GM19238 (cell line): ENCODE measurements around the gene PTCH1.

Experiments used
- DNase-seq: peaks from one replicate; pipeline ENCODE4 v3.0.0; 2011; ENCODE audit warnings: low spot score; ENCODE audit not compliant: insufficient read length

The PTCH1 gene

DNA sequence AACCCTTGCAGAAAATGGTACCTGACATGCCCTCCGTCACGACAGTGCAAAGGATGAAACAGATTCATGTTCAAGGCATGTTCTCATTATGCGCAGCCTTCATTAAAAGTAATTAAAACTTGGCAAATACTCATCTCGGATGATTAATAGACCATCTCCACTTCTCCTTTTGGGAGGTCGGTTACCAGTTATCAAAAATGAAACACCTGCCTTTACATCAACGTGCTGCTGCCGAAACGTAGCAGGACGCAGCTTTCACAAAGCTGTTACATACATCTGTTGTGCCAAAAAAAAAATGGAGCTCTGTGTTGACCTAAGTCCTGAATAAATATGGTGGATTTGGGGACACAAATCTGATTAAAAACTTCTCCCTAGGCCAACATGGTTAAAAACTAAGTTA lies 75.7 kb downstream of the PTCH1 start:
- DNase-seq: no peak

DNA sequence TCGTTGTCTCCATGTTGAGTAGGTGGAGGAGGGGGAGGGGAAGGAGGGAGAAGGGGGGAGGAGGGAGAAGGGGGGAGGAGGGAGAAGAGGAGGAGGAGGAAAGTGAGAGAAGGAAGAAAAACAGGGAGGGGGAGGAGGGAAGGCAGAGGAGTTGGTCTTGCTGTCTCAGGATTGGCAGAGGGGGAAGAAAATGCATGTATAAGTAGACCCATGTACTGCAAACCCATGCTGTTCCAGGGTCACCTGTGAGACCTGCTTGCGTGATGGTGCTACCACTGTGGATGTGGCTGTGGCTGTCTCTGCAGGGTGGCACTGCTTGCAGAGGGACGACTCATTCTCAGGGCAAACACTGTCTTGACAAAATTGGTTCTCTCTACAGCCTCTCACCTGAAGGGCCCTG lies 76.3 kb downstream of the PTCH1 start:
- DNase-seq: no peak

DNA sequence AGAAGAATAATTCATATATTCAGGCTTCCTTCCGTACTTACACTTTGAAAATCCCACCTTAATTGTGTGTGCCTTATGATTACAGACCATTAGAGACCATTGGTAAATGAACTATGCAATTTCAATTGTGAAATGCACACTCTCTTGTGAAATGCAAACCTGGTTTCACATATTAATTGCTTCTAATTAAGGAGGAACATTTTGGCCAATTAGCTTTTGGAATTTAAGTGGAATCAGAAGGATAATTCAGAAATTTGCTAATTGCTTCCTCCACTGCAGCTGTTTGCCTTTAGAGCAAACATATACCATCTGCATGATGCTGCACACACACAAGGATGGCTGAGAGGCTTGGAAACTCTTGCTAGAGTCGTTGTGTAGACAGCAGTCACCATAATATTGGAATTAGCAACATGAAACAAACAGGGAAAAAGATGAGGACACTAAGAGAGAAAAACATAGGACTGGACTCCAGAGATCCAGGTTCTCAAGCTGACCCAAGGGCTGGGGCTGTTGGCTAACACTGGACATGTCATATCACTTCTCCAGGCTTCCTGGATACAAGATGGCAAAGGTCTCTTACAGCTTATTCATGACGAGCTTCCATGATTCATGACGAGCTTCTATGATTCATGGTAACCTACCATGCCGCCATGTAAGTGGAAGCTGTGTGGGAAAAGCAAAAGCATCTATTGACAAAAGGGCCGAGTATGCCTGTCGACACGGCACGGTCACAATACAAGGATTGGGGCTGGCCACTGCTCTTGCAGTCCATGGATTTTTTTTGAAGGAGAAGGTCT lies 78.0 kb downstream of the PTCH1 start:
- no peak for DNase-seq

DNA sequence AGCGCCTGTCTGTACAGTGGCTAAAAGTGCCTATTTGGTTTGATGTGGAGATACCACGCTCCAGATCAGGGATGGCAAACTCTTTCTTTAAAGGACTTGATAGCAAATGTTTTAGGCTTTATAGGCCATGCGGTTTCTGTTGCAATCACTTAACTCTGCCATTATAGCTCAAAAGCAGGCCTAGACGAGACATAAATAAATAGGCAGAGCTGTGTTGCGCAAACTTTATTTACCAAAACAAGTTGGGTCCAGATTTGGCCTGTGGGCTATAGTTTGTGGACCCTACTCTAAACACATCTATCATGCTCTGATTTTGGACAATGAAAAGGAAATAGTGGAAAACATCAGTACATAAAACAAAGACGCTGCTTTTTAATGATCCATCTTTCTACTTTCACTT lies 79.2 kb downstream of the PTCH1 start:
- DNase-seq: no peak

DNA sequence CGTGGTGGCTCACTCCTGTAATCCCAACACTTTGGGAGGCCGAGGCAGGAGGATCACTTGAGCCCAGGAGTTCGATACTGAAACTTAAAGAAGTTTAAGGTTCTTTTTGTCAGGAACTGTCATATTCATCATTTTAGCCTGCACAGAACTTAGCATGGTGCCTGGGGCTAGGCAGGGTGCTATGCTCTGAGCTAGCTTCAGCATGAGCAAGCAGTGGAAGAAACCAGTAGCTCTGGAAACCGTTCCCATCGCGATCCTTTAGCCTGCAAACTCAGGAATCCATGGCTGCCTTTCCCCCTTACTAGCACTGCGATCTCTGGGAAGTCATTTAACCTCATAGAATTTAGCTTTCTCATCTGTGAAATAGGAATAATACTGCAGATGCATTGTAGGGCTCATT lies 80.4 kb downstream of the PTCH1 start:
- DNase-seq: no peak

DNA sequence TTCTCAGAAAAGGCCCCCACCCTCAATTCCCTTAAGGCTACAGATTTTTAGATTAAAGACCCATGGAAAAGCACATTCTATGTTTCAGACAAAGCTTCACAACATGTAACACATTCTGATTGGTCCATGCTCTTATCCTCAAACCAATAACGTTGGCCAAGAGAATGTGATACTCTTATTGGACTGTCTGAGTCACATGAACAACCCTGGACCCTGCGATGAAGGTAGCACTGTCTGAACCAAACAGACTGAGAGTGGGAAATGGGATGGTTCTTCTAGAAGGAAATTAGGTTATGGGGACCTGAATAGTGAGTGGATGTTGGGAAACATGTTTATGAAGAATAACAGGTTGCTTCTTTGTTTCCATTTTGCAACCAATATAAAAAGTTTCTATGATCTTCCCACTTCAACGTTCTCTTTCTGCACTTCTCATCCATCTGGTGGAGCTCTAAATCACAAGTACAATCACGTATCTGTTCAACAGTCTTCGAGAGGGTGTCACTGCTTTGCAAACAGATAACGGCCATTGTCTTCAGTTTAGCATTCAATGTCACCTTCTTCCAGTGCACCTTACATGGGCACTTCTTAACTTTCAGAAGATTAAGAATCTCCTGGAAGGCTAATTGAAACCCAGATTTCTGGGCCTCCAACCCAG lies 81.6 kb downstream of the PTCH1 start:
- DNase-seq: no peak

DNA sequence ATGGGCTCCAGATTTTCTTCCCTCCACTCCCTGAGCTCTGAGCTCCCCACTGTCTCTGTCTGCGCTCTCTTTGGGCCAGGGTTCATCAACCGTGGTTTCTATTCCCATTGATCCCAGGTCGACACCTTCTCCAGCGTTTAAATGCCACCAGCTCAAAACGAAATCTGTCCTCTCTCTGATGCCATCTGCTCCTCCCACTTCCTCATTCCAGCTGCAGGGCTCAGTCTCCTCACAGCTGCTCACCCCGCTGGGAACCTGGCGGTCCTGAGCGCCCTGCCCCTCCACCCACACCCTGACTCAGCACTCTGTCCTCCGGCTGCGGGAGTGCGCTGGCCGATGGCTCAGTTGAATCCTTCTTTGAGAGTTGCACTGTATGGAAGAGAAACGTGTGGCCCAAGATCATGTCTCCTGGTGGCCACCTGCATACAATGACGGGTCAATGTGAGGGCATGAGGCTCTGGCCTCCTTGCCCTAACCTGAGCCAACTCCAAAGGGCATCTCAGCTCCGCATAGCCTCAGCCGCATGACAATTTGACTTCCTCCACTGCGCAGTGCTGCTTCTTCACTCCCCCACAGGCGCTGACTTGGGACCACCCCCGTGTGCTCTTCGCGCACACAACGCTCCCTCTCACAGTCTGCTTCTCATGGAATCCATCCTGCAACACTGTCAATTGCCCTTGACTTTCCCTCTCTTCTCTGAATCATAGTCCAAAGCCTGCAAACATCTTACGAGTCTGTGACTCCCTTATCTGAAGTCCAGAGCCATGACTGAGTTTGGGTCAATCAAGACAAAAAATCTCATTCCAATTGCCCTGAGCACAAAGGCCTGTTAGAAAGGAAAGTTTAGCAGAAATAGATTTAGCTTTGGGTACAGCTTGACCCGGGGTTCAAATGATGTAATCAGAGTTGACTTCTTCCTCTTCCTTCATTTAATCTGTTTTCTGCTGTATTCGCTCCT lies 82.4 kb downstream of the PTCH1 start:
- DNase-seq: no peak

DNA sequence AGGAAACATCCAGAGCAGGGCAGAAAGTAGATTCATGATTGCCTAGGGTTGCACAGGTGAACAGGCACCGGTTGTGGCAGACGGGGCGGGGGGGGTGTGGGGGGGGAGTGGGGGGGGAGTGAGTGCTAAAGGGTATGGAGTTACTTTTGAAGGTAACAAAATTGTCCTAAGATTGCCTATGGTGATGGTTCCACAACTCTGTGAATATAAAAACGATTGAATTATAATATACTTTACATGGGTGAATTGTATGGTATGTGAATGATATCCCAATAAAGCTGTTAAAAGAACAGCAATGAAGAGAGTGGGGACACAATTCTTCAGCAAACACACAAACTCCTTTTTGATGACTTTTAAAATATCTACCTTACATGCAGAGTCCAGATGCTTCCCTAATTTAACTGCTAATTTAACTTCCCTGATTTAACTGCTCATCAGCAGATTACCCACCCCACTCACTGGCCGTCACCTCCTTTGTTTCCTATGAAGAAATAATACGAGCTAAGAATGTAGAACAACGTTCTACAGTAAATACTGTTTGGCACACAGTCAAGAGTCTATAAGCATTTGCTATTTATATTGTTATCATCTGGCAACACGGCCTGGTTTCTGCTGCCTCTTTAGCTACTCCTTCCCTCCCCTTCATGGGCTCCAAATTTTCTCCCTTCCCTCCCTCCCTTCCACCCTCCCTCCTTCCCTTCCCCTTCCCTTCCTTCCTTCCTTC lies 83.5 kb downstream of the PTCH1 start:
- DNase-seq: no peak

DNA sequence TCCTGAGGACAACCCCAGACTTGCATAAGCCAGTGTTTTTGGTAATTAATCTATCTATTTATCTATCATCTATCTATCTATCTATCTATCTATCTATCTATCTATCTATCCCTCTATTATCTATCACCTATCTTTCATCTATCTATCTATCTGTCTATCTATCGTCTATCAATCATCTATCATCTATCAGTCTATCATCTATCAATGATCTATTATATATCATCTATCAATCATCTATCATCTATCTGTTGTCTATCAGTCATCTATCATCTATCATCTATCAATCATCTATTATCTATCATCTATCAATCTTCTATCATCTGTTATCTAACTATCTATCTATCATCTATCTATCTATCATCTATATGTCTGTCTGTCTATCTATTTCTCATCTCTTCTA lies 85.5 kb downstream of the PTCH1 start:
- DNase-seq: no peak

DNA sequence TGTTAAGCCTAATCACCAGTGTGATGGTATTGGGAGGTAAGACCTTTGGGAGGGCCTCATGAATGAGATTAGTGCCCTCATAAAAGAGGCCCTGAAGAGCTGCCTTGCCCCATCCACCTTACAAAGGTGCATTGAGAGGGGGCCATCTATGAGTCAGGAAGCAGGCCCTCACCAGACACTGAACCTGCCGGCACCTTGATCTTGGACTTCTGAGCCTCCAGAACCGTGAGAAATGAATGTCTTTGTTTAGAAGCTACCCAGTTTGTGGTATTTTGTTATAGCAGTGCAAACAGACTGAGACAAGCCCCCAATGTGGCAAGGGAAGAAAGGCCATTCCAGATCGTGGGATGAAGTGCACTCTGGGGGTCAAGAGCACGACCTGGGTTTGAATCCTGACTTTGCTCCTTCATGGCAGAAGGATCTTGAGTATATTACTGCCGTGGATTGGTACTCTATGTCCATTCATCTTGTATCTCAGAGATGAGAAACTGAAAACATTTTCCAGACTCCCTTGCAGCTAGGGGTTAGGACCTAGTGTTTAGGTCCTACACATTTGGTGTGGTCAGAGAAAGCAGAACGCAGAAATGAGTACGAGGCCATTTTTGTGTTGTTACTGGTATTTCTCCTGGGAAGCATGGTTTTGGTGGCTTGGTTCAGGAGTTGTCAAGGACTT lies 86.7 kb downstream of the PTCH1 start:
- DNase-seq: no peak

DNA sequence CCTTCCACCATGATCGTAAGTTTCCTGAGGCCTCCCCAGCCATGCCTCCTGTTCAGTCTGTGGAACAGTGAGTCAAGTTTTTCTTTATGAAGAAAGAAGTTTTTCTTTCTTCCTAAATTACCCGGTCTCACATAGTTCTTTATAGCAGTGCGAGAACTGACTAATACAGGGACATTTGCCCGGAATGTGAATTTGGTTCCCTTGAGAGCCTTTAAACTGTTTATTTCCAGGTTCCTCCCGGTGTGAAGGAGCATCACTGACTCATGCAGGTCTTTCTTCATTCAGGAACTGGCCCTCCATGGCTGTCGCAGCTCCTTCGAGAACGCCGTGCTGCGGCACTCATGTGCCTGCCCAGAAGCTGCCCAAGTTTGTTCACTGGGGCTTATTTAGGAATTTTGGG lies 87.7 kb downstream of the PTCH1 start:
- no peak for DNase-seq

DNA sequence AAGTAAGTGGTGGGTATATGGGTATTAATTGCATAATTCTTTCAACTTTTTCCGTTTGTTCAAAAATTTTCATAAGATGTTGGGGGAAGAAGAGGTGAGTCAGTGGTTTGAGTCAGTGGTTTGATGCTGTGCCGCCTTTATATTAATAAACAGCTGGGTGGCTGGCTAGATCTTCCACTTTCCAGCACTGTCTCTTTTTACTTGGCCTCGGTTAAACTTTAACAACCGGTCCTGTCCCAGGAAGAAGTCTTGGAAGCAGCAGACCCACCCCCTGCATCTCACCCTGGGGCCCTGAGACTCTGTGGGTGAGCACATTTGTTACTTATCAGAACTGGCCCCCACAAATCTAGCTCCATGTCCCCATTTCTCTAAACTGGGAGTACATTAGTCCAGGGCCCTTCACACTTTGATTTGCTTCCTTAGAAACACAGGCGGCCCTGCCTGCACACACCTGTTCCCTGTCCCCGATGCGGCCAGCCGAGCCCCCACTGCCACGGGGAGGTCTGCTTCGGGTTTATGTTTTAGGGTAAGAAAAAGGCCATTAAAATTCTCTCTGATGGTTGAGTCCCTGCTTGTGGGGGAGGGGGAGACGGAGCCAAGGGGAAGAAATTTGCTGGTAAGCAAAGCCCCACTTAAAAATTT lies 90.7 kb downstream of the PTCH1 start:
- no peak for DNase-seq

DNA sequence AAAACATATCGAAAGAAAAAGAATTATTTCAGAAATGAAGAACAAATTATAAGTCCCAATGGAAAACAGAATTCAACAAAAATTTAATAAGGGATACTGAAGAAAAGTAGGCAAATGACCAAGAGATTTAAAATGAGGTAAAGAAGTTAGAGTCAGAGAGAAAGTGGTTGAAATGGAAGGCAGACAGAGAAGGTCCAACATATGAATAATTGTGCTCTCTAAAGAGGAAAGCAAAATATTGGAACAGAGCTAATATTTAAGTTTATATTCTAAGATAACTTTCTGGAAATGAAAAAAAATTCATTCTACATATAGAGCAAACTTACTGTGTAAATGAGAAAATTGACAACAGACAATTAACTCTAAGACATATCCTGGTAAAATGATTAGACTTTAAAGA lies 94.1 kb downstream of the PTCH1 start:
- no peak for DNase-seq

DNA sequence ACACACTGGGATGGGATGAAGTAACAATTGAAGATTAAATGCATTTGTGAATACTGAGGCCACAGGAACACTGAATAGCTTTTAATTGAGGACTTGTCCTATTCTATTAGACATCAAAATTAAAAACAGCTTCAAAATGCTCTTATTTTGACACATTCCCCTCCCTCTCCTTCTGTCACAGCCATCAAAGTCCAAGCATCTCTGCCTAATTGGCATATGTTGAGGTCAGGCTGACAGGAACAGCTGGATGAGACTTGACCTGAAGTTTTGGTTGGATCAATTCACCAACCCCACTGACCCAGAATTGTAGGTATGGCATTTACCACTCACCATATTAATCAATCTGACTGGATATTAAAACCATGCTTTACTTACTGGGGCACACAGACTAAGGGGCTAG lies 96.3 kb downstream of the PTCH1 start:
- no peak for DNase-seq

DNA sequence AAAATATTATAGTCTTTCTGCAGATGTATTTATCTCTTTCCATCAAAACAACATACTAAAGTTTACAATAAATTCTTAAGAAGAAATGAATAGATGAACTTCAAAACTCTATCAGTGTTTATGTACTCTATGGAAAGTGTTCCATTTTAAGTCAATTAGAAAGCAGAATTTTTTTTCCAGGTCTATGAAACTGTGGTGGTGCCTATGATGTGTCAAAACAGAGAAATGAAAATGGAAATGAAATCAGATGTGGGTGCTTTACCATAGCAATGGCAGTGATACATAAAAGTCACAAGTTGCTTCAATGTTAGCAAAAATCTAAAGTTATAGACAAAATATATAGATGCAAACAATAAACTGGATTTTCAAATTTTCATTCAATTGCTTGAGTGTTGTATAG lies 97.3 kb downstream of the PTCH1 start:
- DNase-seq: no peak

DNA sequence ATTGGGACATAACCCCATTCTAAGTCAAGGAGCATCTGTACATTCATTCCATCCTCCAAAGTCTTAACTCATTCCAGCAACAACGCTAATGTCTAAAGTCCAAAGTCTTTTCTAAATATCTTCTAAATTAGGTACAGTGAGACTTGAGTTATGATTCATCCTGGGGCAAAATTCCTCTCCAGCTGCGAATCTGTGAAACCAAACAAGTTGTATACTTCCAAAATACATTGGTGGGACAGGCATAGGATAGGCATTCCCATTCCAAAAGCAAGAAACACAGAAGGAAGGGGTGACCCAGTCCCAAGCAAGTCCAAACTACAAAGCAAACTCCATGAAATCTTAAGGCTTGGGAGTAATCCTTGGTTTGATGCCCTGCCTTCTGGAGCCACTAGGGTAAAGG lies 101.6 kb downstream of the PTCH1 start:
- no peak for DNase-seq

DNA sequence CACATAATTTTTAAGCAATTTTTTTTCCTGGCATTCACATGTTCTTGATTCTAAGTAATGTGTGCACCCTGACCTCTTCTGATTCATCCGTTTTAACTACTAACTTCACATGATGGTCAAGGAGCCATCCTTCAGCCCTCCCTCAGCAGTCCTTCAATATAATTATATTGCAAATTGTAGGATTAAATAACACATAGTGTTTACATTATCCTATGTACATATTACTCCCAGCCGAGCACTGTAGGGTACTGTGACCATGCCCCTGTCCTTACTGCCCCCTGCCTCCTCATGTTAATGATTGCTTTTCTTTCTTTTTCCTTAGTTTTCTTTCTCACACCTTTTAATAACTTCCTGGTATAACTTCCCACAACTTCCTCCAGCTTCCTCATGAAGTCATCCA lies 103.0 kb downstream of the PTCH1 start:
- DNase-seq: no peak

DNA sequence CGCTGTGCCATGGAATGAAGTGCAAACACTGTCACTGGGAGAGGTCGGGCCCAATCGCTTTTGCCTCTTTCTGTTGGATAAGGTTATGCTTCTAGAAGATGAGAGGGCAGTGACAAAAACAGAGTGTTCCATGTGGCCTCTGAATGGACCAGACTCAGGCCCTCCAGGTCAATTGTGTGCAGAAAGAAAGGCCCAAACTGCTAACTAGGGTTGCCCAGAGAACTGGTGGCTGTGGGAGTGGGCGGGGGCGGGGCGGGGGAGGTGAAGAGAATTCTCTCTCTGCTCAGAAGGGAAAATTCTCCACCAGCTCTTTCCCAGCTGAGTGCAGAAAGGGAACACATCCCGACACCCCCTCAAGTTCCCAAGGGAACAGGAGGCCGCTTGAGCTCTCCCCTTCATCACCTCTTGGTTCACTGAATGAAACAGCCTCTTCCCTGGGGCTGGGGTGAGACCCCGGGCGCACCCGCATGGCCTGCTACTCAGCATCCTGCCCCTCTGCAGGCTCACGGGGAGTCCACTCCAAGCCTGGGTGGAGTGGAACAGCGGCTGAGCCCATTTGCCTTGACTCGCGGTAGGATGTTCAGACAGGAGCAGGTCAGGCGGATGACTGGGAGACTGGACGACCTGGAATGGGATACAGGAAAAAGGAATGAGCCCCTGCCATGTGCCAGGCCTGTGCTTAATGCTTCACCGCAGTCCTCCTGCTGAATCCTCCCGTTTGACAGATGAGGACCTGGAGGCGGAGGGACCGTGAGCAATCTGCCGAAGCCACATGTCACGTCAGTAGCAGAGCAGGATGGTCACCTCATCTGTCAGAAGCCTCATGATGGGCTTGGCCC lies 105.5 kb downstream of the PTCH1 start:
- DNase-seq: no peak

DNA sequence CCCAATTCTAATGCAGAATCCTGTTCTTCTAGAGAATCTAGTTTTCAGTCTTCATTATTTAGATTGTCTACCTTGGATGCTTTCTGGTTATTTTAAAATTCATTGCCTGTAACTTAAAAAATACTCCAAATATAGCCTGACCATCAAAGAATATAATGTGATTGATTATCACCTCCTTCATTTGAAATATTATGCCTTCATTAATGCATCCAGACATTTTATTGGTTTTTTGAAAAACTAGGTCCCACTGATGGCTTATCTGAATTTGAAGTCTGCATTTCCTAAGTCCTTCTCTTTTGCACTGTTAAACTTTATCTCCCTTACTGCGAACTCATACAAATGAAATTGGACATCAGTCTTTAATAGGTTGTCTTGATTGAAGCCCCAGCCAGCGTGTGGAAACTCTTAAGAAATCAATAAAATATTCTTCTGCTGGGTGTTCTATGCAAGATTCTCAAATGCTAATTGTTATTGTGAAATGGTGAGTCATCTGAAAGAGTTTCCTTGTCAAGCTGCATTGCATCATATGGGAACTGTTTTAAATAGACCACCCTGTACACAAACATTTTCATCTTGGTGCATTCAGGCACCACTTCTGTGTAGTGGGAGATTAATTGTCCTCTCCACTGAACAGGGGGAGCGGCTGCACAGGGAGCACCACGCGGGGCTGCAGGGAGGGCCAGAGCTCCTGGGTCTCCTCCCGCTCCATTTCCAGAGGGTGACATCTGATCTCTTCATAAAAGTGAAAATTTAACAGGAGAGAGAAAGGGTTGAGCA lies 106.9 kb downstream of the PTCH1 start:
- no peak for DNase-seq
